Measurements from ENCODE around the gene YBX2.
"Not testable (repeated sequence)": the region's sequence is repeated elsewhere in the genome, so short reads cannot be mapped to it uniquely, and the experiment has no call there.

Gene YBX2

DNA sequence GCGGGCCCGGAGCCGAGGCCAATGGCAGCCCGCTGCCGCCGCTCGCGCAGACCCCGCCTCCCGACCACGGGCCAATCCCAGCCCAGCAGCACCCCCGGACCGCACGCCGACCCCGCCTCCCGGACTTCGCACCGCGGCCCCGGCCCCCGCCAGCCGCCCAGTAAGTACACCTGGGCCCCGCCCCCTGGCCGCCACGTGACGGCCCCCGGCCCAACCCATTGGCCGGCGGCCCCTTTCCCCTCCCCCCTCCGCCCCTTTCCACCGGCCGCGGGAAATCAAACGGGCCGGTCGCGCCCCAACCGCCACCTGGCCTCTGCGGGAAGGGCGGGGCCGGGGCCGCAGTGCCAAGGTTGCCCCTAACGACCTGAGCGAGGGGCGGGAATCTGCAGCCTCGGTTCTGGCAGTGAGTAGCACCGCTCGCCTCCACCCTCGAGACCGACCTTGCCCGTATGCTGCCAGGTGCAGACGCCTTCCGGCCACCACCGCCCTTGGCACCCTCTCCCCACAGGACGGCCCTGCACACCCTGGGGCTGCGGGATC is at the start of gene YBX2:
Gene YBX2, minus strand, starts transcription at position 26 of the 540 bp plus-strand sequence. CDS start 139 bp downstream, outside the sequence.
- no peak for DNase-seq

- no peak for DNase-seq
Observed at GRCh38 chr17:7343250-7343649, 48.8 kb upstream of the YBX2 start.

DNA sequence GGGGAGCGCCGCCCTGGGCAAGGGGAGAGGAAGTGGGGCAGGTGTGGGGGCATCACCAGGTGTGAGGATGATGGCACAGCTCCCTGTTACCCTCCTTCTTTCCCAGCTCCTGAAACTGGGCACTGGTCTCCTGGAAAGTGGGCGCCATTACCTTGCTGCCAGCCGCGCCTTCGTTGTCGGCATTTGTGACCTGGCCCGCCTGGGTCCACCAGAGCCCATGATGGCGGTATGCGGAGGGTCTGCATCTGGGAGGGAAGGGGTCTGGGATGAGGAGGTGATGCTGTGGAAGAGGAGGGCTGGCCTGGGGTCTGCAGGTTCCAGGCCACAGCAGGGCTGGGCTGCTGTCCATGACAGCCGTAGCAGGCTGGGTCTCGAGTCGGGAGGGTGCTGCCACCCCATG is 47.4 kb upstream of the YBX2 start:
- no peak for DNase-seq

DNA sequence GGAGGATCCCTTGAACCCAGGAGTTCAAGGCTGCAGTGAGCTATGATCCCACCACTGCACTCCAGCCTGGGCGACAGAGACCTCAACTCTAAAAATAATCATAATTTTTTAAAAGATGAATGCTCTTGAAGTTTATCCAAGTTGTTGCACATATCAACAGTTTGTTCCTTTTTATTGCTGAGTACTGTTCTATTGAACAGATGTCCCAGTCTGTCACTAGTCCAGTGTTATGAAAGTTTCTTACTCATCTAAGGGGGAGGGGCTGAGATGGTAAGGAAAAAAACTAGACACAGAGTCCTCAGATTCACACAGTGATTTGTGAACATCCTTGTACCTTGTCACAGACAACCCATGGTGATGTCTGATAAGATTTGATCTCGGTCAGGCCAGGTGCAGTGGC is 45.7 kb upstream of the YBX2 start:
- no peak for DNase-seq

GRCh38 chr17:7337600-7337999 is 43.2 kb upstream of the YBX2 start:
- not testable (repeated sequence) for DNase-seq

- peak; percentile 35 for DNase-seq
Observed at GRCh38 chr17:7336240-7337175, 42.1 kb upstream of the YBX2 start, which contains the start of gene ACAP1. ACAP1 (plus strand) TSS chr17:7336529; CDS start chr17:7336735, 206 bp downstream.

DNA sequence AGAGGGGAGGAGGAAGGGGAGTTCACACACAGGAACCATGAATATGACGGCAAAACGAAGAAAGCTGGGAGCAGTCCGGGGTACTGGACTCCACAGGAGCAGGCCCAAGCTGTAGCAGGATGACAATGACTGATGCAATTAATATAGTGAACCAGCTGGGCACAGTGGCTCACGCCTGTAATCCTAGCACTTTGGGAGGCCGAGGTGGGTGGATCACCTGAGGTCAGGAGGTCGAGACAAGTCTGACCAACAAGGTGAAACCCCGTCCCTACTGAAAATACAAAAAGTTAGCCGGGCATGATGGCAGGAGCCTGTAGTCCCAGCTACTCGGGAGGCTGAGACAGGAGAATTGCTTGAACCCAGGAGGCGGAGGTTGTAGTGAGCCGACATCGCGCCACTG is 41.3 kb upstream of the YBX2 start:
- not testable (repeated sequence) for DNase-seq

DNA sequence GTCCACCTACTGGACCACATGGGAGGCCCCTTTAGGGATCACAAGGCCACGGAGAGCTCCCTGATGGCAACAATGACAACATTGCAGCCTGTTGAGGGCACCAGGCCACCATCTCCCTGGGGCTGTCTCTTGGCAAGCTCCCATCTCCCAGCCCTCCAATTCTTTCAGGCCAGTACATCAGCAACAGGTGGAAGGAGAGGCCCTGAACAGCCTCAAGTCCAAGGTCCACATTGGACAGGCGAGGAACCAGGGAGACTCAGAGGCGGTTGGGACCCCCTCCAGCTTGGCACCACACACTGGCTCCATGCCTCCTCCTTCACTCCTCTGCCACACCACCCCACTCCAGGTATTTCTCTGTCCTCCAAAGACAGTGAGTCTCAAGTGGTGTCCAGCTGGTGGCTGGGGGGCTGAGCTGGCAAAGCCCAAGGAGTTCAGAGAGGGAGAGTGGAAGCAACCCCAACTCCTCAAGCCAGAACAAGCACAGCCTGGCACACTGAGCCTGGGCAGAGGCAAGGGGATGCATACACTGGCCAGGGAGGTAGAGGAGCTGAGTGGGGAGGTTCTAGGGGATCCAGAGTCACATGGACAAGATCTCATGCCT is 40.6 kb upstream of the YBX2 start:
- no peak for DNase-seq

GRCh38 chr17:7332600-7333069 is 38.2 kb upstream of the YBX2 start:
- DNase-seq: not testable (repeated sequence)

- no peak for DNase-seq
Observed at GRCh38 chr17:7332111-7332510, 37.7 kb upstream of the YBX2 start.

DNA sequence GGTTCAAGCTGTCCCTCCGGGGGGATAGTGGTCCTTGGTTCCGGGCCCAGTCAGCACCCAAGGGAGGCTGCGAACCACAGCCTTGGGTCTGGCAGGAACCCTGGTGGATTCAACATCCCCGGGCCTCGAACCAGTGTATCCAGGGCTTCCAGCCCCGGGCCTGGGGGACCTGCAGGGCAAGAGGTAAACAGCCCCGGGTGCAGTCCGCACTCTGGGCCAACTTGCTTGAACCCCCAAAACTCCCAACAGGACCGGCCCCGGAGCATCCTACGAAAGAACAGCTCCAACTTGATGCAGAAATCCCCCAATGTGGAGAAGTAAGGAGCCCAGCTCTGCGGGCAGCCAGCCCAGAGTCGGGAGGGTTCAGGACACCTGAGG is 36.2 kb upstream of the YBX2 start:
- no peak for DNase-seq

DNA sequence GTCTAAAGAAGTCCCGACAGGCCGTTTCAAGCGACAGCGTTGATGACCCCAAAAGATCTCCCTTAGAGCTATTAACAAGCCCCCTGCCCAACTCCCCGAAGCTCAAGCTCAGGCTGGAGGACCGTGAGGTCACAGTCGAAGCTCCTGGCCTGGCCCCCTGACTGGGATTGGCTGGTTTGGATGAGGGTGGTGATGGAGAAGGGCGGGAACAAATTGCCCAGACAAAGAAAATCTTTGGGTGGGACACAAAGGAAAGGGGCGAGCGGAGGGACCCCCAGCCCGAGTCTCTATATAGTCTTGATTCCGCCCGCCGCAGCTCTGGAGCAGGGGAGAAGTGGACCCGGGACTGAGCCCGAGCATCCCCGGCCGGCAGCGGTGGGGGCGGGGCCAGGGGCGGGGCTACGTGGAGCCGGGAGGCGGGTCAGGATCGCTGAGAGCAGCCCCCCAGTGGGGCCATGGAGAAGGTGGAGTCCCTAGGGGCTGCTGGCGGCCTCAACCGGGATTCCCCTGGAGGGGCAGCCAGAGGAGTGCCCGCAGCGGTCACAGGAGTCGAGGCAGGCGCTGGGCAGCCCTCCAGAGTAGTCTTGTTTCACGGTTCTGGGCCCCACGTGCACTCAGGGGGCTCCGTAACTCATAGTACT is 35.7 kb upstream of the YBX2 start:
- DNase-seq: no peak

- DNase-seq: peak; percentile 95
Observed at GRCh38 chr17:7329374-7329996, 35.0 kb upstream of the YBX2 start.

- DNase-seq: no peak
Observed at GRCh38 chr17:7328840-7329373, 34.5 kb upstream of the YBX2 start, which contains the start of gene NEURL4. NEURL4 (minus strand) TSS chr17:7329335; CDS start chr17:7329312, 23 bp downstream.

DNA sequence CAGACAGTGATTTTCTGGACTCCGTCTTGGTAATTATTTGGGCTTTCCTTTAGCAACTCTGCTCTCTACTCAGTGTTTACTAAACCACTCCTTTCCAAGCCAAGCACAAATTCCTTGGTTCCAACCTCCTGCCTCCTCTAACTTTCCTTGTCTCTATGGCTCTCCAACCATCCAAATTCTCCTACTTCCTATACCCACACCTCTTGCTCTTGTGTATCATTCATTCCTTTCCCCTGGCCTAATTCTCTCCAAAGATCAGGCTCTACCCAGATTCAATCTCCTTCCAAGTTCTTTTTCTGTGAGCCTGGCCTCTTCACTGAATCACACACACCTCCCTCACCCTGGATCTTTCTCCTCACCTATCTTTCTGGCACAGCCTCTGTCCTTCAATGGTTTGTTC is 33.6 kb upstream of the YBX2 start:
- DNase-seq: no peak

DNA sequence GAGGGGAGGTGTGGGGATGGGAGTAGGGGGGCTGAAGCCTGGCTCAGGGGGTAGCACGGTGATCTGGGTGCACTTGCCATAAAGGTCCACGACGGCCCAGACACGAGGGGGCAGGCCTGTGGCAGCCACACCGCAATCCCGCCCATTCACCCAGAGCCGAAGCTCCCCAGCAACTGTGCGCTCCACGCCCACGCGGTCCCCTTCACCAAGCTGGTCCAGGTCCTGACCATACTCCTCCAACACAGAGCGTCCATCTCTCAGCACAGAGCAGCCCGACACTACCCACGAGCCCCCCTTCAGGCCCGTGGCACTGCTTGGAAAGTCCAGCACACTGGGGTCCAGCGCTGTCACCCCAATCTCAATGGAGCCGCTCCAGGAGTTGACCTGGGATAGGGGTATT is 33.1 kb upstream of the YBX2 start:
- no peak for DNase-seq

GRCh38 chr17:7327056-7327455 is 32.6 kb upstream of the YBX2 start:
- DNase-seq: no peak

GRCh38 chr17:7326186-7326585 is 31.7 kb upstream of the YBX2 start:
- DNase-seq: no peak

DNA sequence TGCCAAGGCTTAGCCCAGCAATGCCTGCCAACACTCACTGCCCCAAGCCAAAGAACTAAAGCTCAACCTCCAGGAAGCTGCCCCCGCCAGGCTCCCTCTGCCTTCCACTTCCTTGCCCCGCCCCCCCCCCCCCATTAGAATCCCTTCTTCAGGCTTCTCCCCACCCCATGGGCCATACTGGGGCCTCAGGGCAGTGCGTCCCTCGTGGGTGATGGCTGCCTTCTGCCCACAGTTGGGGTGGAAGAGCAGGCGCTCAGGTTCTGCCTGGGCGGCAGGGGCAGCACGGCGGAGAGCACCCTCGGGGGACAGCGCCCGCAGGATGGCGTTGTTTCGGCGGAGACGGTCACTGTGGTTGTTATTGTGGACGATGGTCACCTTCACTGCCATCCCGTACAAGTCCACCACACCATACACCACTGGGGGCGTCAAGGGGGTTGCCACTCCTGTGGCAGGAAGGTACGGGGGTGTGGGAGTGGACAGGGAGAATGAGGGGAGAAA is 30.6 kb upstream of the YBX2 start:
- DNase-seq: no peak

- DNase-seq: no peak
Observed at GRCh38 chr17:7324438-7324779, 30.0 kb upstream of the YBX2 start.

DNA sequence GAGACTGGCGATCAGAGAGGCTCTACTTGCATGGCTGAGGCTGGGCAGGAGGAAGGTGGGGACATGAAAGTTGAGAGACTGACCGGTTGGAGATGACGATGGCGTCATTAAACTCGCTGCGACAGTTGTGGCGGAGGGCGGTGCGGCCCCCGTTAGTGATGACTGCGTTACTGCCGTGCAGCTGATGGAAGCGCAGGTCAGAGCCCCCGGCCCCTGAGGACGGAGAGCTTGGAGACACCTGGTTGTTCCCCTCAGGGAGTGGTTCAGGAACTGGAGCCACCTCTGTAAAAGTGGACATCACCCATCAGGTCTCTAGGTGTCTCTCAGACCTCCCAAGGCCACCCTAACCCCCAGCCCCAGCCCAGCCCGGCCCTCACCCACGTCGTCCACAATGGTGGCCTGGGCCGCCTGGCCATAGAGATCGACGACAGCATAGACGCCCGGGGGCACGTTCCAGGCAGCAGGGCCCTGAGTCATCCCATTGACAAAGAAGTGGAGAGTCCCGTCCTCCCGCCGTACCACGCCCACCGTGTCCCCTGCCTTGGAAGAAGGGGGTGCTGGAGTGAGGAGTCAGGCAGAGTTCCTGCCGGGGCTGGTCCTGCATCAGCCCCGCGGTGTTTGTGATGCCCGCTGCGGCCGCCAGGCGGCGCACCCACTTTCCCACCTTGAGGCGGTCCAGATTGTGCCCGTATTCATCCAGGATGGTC is 29.4 kb upstream of the YBX2 start:
- DNase-seq: no peak
